GM18526 (cell line): ENCODE measurements around the gene PTPRB.

Experiments
- POLR2A ChIP-seq: IDR thresholded peaks from 3 replicates; pipeline ENCODE4 v1.6.1; 2011; ENCODE audit not compliant: insufficient read length; ENCODE audit errors: extremely low read depth

The PTPRB gene

DNA sequence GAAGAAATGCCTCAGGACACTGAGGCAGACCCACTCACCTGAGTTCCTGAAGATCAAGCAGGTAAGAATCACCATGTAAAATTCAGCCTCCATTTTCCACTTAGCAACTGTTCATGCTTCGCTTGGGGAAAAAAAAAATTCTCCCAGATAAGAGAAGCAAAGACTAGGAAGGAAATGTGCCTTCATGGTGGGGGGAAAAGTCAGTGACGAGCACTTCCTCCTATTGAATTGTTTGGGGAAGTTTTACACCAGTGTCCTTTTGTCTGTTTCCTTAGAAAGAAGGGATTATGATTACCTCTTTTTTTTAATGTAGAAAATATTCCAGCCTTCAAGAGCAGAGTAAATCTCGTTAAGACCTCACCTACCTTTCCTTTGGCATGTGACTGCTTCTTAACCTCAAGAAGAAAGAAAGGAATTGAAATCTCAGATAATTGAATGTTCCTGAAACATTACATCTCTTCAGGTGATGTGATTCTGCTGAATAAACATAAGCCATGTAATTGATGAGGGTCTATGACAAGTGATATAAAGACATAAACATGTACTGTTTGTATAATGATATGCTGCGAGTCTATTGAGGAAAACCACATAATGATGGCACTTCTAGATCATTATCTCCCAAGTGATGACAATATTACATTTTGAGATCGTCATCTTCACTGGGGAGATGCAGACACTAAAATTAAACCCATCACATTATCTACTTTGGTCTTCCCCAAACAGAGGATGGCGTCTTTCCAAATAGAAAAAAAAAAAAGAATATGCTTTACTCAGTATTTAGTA is at the start of gene PTPRB:
TSS of gene PTPRB (minus strand) at position 127 of the 783 bp plus-strand sequence. CDS start at position 93, 34 bp downstream.
- TF ChIP-seq POLR2A: no peak

DNA sequence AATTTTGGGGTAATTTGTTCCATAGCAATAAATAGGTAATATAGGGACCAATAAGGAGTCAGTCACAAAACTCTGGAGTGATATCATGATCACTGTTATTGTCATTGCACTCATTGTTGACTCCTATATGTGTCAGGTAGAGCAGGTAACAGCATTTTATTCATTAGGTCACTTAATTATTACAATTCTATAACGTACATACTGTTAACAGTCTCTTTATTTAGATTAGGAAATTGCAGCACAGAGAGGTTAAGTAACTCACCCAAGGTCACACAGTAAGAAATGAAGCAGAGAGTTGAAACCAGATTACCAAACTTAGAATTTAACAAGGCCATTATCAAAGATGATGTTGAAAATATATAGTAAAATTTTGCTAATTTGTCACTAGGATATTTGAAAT is 49.7 kb upstream of the PTPRB start:
- TF ChIP-seq POLR2A: no peak

DNA sequence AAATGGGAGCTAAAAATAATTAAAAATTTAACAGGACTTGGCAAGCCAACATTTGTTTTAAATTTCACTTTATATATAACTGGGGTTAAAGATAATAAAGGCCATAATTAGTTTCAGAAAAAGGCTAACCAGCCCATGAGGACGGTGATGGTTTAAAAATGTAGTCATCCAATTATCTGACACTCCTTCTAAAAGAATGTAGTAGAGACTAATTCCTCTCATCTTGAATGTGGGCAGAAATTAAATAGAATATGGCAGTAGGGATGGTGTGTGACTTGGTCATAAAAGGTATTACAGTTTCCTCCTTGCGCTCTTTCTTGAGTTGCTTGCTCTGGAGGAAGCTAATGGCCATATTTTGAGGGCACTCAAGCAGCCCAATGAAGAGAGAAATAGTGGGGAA is 49.1 kb upstream of the PTPRB start:
- no peak for TF ChIP-seq POLR2A

GRCh38 chr12:70683976-70684375 is 46.7 kb upstream of the PTPRB start:
- no peak for TF ChIP-seq POLR2A

GRCh38 chr12:70671698-70672097 is 34.5 kb upstream of the PTPRB start:
- no peak for TF ChIP-seq POLR2A

DNA sequence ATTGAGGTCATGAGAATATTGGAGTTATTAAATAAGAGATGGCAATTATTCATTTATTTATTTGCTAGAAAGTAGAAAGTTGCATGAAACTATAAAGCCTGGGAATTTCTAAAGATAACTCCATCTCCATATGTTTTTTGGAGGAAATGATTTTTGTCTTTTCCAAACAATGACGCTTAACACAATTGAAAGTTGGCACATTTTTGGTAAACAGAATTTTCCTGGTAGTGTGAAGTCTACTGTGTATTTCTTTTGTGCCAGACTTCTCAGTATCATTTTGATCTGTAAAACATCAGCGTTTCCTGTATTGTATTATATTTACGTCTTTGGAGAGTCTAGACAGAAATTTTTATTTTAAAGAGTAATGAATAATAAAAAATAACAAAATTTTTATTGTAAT is 33.7 kb upstream of the PTPRB start:
- TF ChIP-seq POLR2A: no peak

GRCh38 chr12:70667253-70667652 is 30.0 kb upstream of the PTPRB start:
- no peak for TF ChIP-seq POLR2A

DNA sequence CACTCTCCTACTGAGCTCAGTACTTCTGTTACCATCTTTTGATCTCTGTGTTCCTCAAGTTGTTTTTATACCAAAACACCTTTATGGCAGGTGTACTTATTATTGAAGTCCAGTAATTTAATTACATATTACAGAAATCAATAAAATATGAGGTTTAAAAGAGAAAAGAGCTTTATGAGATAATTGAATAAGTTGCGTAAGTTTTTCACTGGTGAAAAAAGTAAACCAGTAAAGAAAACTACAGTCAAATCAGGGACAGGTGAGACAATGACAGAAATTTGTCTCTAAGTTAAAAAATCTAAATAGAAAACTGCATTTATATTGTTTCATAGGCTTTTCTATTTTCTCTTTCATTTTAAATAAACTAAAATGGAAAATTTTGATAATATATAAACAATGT is 29.1 kb upstream of the PTPRB start:
- no peak for TF ChIP-seq POLR2A

DNA sequence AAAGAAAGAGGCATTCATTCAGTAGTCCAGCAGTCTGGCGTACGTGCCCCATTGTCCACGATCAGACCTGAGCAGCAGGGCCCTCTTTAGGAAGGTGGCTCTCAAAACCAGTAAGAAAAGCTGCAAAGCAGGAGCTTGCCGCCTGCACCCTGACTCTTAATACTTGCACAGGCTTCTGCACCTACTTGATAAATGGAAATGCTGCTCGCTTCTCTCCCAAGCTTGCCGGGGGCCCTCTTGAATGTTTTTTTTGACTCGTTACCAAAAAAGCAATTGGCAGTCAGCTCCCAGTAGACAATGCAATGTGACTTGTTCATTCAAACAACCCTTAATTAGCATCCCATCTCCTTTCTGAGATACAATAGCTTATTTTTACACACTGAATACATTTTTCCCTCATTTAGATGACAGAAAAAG is 27.2 kb upstream of the PTPRB start:
- TF ChIP-seq POLR2A: no peak

GRCh38 chr12:70663838-70664237 is 26.6 kb upstream of the PTPRB start:
- no peak for TF ChIP-seq POLR2A

- TF ChIP-seq POLR2A: no peak
Measured at GRCh38 chr12:70661466-70662161, 24.4 kb upstream of the PTPRB start.

GRCh38 chr12:70660620-70661219 is 23.5 kb upstream of the PTPRB start:
- TF ChIP-seq POLR2A: no peak

- no peak for TF ChIP-seq POLR2A
Measured at GRCh38 chr12:70660002-70660604, 22.9 kb upstream of the PTPRB start.

- no peak for TF ChIP-seq POLR2A
Measured at GRCh38 chr12:70659077-70659606, 21.9 kb upstream of the PTPRB start.

- TF ChIP-seq POLR2A: no peak
Measured at GRCh38 chr12:70657616-70658286, 20.5 kb upstream of the PTPRB start.
